ENCODE data around the gene MMP17.

GRCh38 chr12:131845121-131845520 is 16.9 kb downstream of the MMP17 start:
- TF ChIP-seq CTCF (conservative IDR thresholded peaks at IDR 0.05; ENCODE audit: low read depth, low read length) (no peak), NFE2L2 (IDR thresholded peaks at IDR 0.05; ENCODE audit: low read depth, low read length) (no peak), POLR2A (IDR thresholded peaks at IDR 0.05; ENCODE audit: low read depth, low read length) (no peak), MXI1 (IDR thresholded peaks at IDR 0.05; ENCODE audit: borderline replicate concordance, low read depth, low read length) (no peak), RFX5 (IDR thresholded peaks at IDR 0.05; ENCODE audit: low read depth, low read length) (no peak), MAFK (IDR thresholded peaks at IDR 0.05; ENCODE audit: low read depth, low read length) (no peak), RAD21 (IDR thresholded peaks at IDR 0.05; ENCODE audit: low read length) (no peak)
